Measurements from ENCODE around the gene MSL2. TPM values are rescaled to one million over a fixed set of nuclear protein-coding genes. Genes with fewer than 3 reads are reported as not detected.
"Not testable (repeated sequence)": the region's sequence is repeated elsewhere in the genome, so short reads cannot be mapped to it uniquely, and the experiment has no call there.

MSL2 gene
- polyA plus RNA-seq, 12 donors: 17.3 to 32.0 (median 28.0) TPM; not detected in 1

DNA sequence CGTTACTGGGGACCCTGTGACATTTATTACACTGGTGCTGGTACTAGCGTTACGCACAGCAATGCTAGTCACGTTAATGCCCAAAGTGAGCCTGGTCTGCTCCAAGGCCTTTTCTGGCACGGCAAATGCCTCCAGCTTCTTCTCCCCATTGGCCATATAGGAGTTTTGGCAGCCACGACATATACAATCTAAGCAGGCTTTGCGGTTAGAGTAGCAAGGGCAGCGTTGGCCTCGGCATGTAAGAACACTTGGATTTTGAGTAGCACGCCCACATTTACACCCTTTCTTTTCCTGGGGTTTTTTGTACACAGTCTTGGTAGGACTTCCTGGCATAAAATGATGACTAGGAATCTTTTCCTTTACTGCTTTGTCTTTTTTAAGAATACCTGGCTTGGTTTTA is 44.9 kb downstream of the MSL2 start:
- no peak for DNase-seq

DNA sequence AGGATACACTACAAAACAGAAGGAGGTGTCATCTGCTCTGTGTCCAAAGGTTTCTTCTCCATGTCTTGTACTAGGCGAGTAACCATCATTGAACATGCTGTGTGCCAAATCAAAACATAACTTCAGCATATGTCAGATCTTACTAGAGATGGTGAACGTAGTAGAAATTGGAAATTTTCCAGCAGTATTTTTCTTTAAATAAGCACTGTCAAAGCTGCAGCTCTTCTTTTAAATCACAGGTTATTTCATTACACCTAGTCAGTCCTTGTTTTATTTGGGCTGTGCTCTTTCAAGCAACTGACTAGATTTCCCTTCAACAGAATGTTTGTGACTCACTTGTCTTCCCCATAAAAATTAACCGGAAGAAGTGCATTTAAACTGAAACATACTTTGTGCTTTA is 46.5 kb downstream of the MSL2 start:
- DNase-seq: no peak

DNA sequence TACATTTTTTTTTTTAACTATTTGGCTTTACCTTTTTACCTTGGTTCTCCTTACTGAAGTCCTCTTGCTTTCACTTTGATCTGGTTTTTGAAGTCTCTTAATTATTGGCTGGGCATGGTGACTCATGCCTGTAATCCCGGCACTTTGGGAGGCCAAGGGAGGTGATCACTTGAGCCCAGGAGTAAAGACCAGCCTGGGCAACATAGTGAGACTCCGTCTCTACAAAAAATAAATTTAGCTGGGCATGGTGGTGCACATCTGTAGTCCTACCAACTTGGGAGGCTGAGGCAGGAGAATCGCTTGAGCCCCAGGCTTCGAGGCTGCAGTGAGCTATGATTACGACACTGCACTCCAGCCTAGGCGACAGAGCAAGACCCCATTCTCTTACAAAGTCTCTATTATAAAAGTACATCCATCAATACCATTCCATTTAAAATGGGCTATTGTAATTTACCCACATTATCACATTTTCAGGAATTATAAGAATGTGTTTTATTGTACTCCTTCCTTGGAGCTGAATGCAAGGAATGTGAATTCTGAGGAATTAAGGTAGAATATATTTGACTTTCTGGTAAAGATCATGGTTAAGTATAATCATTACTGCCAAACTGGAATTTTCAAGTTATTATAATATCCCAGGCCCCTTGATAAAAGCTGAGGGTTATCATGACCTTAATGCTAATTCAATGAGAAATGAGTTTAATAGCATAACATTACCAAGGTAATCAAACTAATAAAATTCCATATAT is 49.0 kb downstream of the MSL2 start:
- no peak for DNase-seq

DNA sequence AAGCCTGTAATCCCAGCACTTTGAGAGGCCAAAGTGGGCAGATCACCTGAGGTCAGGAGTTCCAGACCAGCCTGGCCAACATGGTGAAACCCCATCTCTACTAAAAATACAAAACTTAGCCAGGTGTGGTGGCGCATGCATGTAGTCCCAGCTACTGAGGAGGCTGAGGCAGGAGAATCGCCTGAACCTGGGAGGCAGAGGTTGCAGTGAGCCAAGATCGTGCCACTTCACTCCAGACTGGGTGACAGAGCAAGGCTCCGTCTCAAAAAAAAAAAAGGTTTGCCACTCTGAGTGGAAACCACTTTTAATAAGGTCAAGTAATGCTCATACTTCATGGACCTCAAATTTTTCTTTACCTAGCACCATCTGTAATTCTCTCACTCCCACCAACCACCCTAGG is 51.7 kb downstream of the MSL2 start:
- not testable (repeated sequence) for DNase-seq

DNA sequence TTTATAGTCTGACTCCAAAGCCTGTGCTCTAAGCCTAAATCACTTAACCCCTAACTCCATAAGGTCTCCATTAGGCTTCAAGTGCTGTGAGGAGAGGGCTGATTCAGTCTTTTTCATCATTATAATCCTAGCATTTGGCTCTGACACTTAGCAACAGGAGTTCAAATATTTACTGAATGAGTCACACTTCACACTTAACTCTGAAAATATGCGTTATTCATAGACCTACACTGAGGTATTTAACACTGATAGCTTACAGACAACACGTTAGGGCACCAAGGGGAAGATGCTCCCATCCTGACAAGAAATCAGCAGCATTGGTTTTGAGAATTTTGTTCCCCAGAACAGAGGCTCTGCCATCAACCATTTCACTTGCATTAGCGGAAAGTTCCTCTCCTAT is 53.5 kb downstream of the MSL2 start:
- DNase-seq: no peak

DNA sequence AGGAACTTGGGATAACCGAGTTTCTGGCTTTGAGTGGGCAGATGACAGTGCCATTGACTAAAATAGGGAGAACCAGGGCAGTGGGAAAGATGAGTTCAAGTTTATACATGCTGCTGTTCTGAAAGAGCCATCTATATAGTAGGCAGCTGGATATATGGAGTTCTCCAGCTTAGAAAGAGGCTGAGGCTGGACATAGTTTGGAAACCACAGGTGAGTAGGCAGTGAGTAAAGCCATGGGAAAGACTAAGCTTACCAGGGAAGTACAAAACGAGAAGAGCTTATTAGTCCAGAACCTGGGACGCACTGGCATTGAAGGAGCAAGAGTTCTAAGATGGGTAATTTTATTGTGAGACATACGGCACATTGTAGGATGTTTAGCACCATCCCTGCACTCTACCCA is 54.2 kb downstream of the MSL2 start:
- DNase-seq: no peak

DNA sequence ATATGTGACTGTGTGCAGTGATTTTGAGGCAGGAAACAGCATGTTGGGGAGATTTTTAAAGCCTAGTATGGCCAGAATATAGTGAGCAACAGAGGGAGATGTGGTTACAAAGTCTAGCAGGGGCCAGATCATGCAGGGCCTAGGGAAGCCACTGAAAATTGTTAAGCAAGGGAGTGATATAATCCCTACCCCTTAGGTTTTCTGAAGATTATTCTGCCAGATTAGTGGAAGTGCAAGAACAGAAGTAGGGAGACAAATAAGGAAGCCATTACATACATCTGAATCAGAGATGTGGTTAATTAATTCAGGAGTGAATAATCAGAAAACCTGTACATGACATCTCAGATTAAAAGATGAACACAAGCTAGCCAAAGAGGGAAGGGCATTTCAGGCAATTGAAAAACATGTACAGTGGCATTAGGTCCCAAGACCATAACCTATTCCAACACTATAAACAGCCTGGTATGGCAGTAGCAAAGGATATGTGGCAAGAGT is 54.8 kb downstream of the MSL2 start:
- DNase-seq: no peak

DNA sequence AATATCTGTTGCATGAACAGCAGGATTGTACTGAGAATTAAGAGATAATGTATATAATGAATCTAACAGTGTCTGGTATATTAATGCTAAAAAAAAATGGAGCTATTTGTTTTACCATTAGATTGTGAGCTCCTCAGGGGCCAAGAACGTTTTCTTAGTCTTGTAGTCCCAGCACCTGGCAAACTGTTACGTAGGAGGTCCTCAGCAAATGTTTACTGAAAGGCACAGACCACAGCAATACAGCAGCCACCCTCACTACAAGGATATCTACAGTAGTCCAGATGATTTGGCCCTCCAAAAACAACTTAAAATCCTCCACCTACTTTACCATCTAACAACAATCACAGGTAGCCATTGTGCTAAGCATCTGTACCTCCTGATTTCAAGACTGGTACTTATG is 59.7 kb downstream of the MSL2 start:
- no peak for DNase-seq

DNA sequence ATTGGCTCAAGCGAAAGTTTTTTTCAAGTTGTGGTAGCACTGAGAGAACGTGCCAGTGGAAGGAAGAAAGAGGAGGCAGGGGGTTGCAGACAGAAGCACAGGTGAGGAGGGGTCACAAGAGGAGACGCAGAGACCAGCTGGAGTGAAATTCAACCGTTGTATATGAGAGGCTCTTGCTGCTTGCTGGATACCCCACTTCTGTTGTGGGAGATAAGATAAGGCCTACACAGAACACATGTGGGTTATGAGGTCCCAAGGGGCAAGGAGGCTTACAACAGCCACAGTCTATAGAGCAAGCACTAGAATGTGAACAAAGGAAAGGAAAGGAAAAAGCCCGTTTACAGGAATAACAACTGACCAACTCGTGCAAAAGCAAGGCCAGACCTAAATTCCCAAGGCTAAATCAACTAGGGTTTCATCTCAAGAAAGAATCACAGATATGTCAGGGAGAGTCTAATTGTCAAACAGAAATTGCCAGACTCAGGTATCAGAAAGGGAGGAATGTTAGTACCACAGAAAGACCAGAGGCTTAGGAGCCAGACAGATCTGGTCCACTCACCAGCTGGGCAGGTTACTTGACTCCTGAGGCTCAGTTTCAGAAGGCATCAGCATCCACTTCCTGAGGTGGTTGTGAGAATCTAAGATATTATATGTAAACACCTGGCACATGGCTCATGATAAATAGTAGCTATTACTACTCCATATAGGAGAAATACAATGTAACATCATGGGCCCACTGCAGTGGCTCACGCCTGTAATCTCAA is 60.9 kb downstream of the MSL2 start:
- no peak for DNase-seq

DNA sequence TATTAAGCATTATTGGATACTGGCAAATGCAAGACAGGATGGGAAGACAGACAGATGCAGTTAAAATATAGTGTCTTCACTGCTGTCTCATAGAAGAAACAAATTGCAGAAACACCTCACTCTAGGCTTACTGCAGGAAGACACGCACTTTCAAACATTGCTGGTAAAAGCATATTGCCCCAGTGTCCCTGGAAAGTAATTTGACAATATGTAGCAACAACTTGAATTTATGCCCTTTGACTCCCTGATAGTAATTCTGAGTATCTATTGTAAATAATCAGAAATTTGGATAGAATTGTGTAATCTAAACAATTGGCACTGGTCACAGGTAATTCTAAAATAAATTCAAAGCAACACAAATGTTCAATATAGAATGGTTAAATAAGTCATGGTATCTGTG is 62.0 kb downstream of the MSL2 start:
- no peak for DNase-seq

DNA sequence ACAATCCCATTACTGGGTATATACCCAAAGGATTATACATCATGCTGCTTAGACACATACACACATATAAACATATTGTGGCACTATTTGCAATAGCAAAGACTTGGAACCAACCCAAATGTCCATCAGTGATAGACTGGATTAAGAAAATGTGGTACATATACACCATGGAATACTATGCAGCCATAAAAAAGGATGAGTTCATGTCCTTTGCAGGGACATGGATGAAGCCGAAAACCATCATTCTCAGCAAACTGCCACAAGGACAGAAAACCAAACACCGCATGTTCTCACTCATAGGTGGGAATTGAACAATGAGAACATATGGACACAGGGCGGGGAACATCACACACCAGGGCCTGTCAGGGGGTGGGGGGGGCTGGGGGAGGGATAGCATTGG is 64.5 kb downstream of the MSL2 start:
- DNase-seq: not testable (repeated sequence)

DNA sequence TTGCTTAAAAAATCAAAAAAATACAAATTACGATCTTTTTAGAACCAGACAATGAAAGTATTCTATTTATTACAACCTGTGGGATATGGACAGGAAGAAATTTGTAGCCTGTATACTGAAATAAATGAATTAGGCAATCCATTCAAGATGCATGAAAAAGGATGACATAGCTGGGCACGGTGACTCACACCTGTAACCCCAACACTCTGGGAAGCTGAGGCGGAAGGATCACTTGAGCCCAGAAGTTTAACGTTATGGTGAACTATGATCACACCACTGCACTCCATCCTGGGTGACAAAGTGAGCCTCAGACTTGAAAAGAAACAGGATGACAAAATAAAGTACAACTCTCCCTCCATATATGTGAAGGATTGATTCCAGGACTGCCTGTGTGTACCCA is 74.1 kb downstream of the MSL2 start:
- DNase-seq: no peak

DNA sequence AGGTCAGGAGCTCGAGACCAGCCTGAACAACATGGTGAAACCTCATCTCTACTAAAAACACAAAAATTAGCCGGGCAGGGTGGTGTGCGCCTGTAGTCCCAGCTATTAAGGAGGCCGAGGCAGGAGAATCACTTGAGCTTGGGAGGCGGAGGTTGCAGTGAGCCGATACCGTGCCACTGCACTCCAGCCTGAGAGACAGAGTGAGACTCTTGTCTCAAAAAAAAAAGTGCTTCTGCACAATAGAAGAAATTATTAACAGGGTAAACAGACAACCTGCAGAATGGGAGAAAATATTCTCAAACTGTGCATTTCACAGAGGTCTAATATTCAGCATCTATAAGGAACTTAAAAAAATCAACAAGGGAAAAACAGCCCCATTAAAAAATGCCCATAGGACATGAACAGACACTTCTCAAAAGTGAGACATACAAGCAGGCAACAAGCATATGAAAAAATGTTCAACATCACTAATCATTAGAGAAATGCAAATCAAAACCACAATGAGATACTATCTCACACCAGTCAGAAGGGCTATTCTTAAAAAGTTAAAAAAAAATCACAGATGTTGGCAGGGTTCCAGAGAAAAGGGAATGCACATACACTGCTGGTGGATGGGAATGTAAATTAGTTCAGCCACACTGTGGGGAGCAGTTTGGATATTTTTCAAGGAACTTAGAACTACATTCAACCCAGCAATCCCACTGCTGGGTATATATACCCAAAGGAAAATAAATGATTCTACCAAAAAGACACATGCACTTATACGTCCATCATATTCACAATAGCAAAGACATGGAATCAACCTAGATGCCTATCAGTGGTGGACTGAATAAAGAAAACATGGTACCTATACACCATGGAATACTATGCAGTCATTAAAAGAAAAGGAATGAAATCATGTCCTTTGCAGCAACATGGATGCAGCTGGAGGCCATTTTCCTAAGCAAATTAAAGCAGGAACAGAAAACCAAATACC is 75.5 kb downstream of the MSL2 start:
- DNase-seq: no peak

DNA sequence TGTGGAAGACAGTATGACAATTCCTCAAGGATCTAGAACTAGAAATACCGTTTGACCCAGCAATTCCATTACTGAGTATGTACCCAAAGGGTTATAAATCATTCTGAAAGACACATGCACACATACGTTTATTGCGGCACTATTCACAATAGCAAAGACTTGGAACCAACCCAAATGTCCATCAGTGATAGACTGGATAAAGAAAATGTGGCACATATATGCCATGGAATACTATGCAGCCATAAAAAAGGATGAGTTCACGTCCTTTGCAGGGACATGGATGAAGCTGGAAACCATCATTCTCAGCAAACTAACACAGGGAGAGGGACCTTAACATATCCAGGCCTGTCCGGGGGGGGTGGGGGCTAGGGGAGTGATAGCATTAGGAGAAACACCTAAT is 76.4 kb downstream of the MSL2 start:
- DNase-seq: not testable (repeated sequence)

DNA sequence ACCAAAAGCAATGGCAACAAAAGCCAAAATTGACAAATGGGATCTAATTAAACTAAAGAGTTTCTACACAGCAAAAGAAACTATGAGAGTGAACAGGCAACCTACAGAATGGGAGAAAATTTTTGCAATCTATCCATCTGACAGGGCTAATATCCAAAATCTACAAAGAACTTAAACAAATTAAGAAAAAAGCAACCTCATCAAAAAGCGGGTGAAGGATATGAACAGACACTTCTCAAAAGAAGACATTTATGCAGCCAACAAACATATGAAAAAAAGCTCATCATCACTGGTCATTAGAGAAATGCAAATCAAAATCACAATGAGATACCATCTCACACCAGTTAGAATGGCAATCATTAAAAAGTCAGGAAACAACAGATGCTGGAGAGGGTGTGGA is 76.8 kb downstream of the MSL2 start:
- DNase-seq: not testable (repeated sequence)

DNA sequence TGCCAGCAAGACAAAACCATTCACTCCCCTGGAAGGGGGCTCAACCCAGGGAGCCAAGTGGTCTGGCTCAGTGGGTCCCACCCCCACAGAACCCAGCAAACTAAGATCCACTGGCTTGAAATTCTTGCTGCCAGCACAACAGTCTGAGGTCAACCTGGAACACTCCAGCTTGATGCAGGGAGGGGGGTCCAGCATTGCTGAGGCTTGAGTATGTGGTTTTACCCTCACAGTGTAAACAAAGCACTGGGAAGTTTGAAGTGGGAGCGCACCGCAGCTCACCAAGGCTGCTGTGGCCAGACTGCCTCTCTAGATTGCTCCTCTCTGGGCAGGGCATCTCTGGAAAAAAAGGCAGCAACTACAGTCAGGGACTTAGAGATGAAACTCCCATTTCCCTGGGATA is 81.7 kb downstream of the MSL2 start:
- no peak for DNase-seq

DNA sequence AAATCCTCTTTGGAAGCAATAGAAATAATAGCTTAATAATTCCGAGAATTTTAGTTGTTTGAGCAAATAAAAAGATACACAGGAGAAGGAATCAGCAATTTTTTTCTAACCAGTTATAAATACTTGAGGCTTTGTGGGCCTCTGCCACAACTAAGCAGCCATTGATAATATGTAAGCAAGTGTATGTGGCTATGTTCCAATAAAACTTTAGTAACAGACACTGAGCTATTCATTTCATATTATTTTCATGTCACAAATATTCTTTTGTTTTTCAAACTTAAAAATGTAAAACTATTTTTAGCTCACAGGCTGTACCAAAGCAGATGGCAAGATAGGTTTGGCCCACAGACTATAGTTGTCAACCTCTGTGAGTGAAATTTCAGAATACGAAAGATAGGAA is 85.7 kb downstream of the MSL2 start:
- DNase-seq: no peak

DNA sequence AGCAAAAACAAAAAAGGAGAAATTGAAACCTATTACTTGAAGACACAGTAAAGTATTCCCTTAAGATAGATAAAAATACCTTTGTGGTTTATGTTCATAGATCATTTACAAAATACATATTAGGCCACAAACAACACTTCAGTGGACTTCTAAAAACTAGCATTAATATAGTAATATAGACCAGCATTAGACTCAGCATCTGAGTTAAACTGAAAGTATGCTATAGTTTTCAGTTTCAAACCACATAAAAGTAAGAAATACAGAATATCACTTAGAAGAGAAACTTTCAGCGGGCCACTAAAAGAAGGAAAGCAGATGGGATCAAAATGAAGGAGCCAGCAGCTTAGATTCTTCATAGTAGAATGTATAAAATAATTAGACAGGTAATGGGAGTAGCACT is 86.6 kb downstream of the MSL2 start:
- no peak for DNase-seq

DNA sequence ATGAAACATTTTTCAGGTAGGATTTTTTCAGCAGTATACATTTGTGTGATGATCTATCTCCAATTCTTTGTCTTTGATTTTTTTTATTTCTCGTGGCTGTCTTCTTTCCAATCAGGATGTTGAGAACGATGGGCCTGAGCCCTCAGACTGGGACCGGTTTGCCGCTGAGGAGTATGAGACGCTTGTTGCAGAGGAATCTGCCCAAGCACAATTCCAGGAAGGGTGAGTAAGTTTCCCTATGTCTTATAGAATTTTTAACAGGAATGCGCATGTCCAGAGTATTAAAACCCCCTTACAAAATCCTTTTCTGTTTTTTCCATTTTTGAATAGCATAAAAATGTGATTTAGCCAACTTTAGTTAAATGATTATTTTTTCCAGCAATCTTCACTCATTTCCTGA is 90.0 kb downstream of the MSL2 start:
- no peak for DNase-seq

DNA sequence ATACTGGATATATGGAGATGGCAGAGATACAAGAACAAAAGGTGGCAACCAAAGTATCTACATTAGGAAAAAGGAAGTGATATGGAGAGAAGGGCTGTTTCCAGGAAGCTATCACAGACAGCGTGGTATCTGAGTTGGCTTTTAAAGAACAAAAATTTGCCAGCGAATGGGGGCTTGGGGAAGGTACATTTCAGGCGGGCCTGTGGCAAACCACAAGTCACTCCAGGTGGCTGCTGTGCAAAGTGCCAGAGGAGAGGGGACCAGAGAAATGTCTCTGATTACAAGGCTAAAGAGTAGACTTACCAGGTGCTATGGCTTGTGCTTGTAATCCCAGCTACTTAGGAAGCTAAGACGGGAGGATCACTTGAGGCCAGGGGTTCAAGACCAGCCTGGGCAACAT is 91.1 kb downstream of the MSL2 start:
- no peak for DNase-seq
